GM23338 (cell line): ENCODE measurements around the gene SLC25A13. TPM values are rescaled to one million over a fixed set of nuclear protein-coding genes. Genes with fewer than 3 reads are reported as not detected.

Source experiments
- ATAC-seq: fragments of 200-7000 bp; cut with Tn5 transposase; 3 replicates; pipeline ENCODE4 v1.9.1; 2020
- DNase-seq: peaks from one replicate; pipeline ENCODE4 v3.0.0-alpha.2; 2015; ENCODE audit warnings: low spot score
- H2AFZ ChIP-seq: fragments of 200-600 bp; sonication (generic); 2 replicates; pipeline ENCODE4 v1.8.0; 2016; ENCODE audit warnings: antibody characterized with exemption, mild to moderate bottlenecking, moderate library complexity
- H3F3A ChIP-seq: fragments of 200-600 bp; sonication (generic); replicated peaks from 2 replicates; pipeline ENCODE4 v1.8.0; 2017; ENCODE audit warnings: antibody characterized with exemption, mixed run types, low read depth
- H3K27ac ChIP-seq: fragments of 200-600 bp; sonication (generic); 2 replicates; pipeline ENCODE4 v1.6.1; 2016; ENCODE audit warnings: low read depth
- H3K27me3 ChIP-seq: fragments of 200-600 bp; sonication (generic); 2 replicates; pipeline ENCODE4 v1.8.0; 2016; ENCODE audit warnings: mild to moderate bottlenecking, mixed run types, moderate library complexity; ENCODE audit not compliant: insufficient read depth
- H3K36me3 ChIP-seq: fragments of 200-600 bp; sonication (generic); 2 replicates; pipeline ENCODE4 v1.8.0; 2016; ENCODE audit warnings: mild to moderate bottlenecking; ENCODE audit not compliant: insufficient read depth
- H3K4me1 ChIP-seq: fragments of 200-600 bp; sonication (generic); 2 replicates; pipeline ENCODE4 v1.8.0; 2016; ENCODE audit warnings: mild to moderate bottlenecking, moderate library complexity; ENCODE audit not compliant: insufficient read depth
- H3K4me2 ChIP-seq: fragments of 200-600 bp; sonication (generic); 2 replicates; pipeline ENCODE4 v1.7.1; 2017; ENCODE audit warnings: mixed run types
- H3K4me3 ChIP-seq: fragments of 200-600 bp; sonication (generic); 2 replicates; pipeline ENCODE4 v1.6.1; 2016; ENCODE audit warnings: mixed run types
- H3K79me2 ChIP-seq: fragments of 200-600 bp; sonication (generic); replicated peaks from 2 replicates; pipeline ENCODE4 v1.8.0; 2017; ENCODE audit warnings: mild to moderate bottlenecking; ENCODE audit not compliant: insufficient read depth
- H3K9me2 ChIP-seq: fragments of 200-600 bp; sonication (generic); 2 replicates; pipeline ENCODE4 v1.8.0; 2017; ENCODE audit not compliant: insufficient read depth
- H4K20me1 ChIP-seq: fragments of 200-600 bp; sonication (generic); replicated peaks from 2 replicates; pipeline ENCODE4 v1.8.0; 2017; ENCODE audit warnings: mild to moderate bottlenecking; ENCODE audit not compliant: insufficient read depth
- H3K27ac Mint-ChIP-seq: 2 replicates; pipeline ENCODE4 v1.8.0; 2020; ENCODE audit warnings: inconsistent platforms, mild to moderate bottlenecking, moderate library complexity, mixed read lengths
- H3K27me3 Mint-ChIP-seq: 3 replicates; pipeline ENCODE4 v1.8.0; 2022; ENCODE audit warnings: low read depth, mild to moderate bottlenecking, moderate library complexity, mixed read lengths, inconsistent platforms; ENCODE audit not compliant: insufficient read depth, poor library complexity
- H3K36me3 Mint-ChIP-seq: 3 replicates; pipeline ENCODE4 v1.8.0; 2021; ENCODE audit warnings: low read depth, mild to moderate bottlenecking, inconsistent platforms, moderate library complexity, mixed read lengths
- H3K4me1 Mint-ChIP-seq: 3 replicates; pipeline ENCODE4 v1.8.0; 2020; ENCODE audit warnings: mild to moderate bottlenecking, inconsistent platforms, mixed read lengths
- H3K4me3 Mint-ChIP-seq: 3 replicates; pipeline ENCODE4 v1.8.0; 2021; ENCODE audit warnings: moderate library complexity, mild to moderate bottlenecking, inconsistent platforms, mixed read lengths
- H3K9me3 Mint-ChIP-seq: 3 replicates; pipeline ENCODE4 v1.8.0; 2020; ENCODE audit warnings: moderate library complexity, mild to moderate bottlenecking, inconsistent platforms, mixed read lengths
- CREB1 ChIP-seq: fragments of 250-450 bp; sonication (Bioruptor Pico); IDR thresholded peaks from 2 replicates; pipeline ENCODE4 v1.5.0; 2020; ENCODE audit warnings: low read depth, mild to moderate bottlenecking, moderate library complexity
- CTCF ChIP-seq, 2 experiments: fragments of 200-600 bp in 1 of 2; sonication (generic) in 1 of 2; conservative IDR thresholded peaks; 2 replicates each; pipeline versions ENCODE4 v1.5.1 to v1.6.1; 2016 to 2017; ENCODE audit warnings: antibody characterized with exemption in 2 of 2, low read depth in 2 of 2, mild to moderate bottlenecking in 2 of 2, moderate library complexity in 1 of 2
- ETS1 ChIP-seq: IDR thresholded peaks from 2 replicates; pipeline ENCODE4 v1.6.1; 2016; ENCODE audit warnings: antibody characterized with exemption
- EZH2 ChIP-seq: fragments of 200-600 bp; sonication (generic); IDR thresholded peaks from one replicate; pipeline ENCODE4 v1.8.0; 2017; ENCODE audit warnings: antibody characterized with exemption, mild to moderate bottlenecking, low read depth; ENCODE audit not compliant: unreplicated experiment
- EZH2phosphoT487 ChIP-seq: fragments of 200-600 bp; sonication (generic); IDR thresholded peaks from one replicate; pipeline ENCODE4 v1.8.1; 2018; ENCODE audit warnings: antibody characterized with exemption; ENCODE audit not compliant: unreplicated experiment
- JUNB ChIP-seq: IDR thresholded peaks from one replicate; pipeline ENCODE4 v1.6.1; 2016; ENCODE audit warnings: antibody characterized with exemption; ENCODE audit not compliant: unreplicated experiment
- NANOG ChIP-seq: IDR thresholded peaks from 2 replicates; pipeline ENCODE4 v1.6.1; 2016; ENCODE audit warnings: antibody characterized with exemption, borderline replicate concordance
- POLR2AphosphoS5 ChIP-seq: IDR thresholded peaks from 2 replicates; pipeline ENCODE4 v1.6.1; 2016; ENCODE audit warnings: antibody characterized with exemption, low read depth
- REST ChIP-seq: IDR thresholded peaks from one replicate; pipeline ENCODE4 v1.6.1; 2018; ENCODE audit warnings: antibody characterized with exemption; ENCODE audit not compliant: unreplicated experiment
- STAT1 ChIP-seq: IDR thresholded peaks from one replicate; pipeline ENCODE4 v1.6.1; 2016; ENCODE audit warnings: antibody characterized with exemption; ENCODE audit not compliant: unreplicated experiment
- polyA plus RNA-seq: library from polyadenylated mRNA; unstranded; fragments of >200 nt; fragmentation: Nextera tagmentation; extraction: Ambion mirVana; gene quantifications from 2 replicates; pipeline ENCODE4 v1.2.1, GENCODE V29; 2016
- total RNA-seq: library from RNA; depleted of rRNA; stranded (reverse); fragments of >200 nt; shearing (Covaris generic); gene quantifications from 2 replicates; pipeline ENCODE4 v1.2.3, GENCODE V29; 2014

The SLC25A13 gene
- total and polyA plus RNA-seq, 2 experiments from 2014 or later = 51.1 to 84.6 TPM

GRCh38 chr7:96310110-96310509 is 11.8 kb downstream of the SLC25A13 start:
- no peak for TF ChIP-seq JUNB
- no peak for TF ChIP-seq POLR2AphosphoS5
- no peak for TF ChIP-seq NANOG
- TF ChIP-seq ETS1 = no peak
- no peak for TF ChIP-seq CREB1 (CRISPR knock-in tag)
- no peak for TF ChIP-seq STAT1
- no peak for TF ChIP-seq EZH2phosphoT487
- TF ChIP-seq REST = no peak
- TF ChIP-seq CTCF (conservative IDR thresholded peaks at IDR 0.05; ENCODE audit: low read depth in 2 of 2) = no peak
- no peak for TF ChIP-seq EZH2
- Histone ChIP-seq H3K36me3 (no peaks in the 10 kb centered on the region), H3K4me3 (no peak overlapping the region), H3K27me3 (no peaks in the 10 kb centered on the region), H3K4me2 (no peak overlapping the region), H2AFZ (no peak overlapping the region), H3K9me2 (peaks cover 4% of the 10 kb centered on the region; the same call in 1 of the 2 replicates), H3K27ac (no peak overlapping the region), H3F3A (no peaks in the 10 kb centered on the region), H4K20me1 (peaks cover 24% of the 10 kb centered on the region), H3K4me1 (peaks cover 39% of the 10 kb centered on the region), H3K79me2 (peaks cover 94% of the 10 kb centered on the region)
- DNase-seq (no peak), ATAC-seq (no peak)
- Mint-ChIP-seq H3K27ac (no peak overlapping the region), H3K4me1 (peaks cover 50% of the 10 kb centered on the region), H3K27me3 (peaks cover 2% of the 10 kb centered on the region), H3K36me3 (peaks cover 4% of the 10 kb centered on the region; the same call in 1 of the 3 replicates), H3K4me3 (no peak overlapping the region), H3K9me3 (no peaks in the 10 kb centered on the region)
